Ascending aorta (tissue), 2 donors: Measurements from ENCODE around the gene DTNB. TPM values are rescaled to one million over a fixed set of nuclear protein-coding genes. Genes with fewer than 3 reads are reported as not detected.

Experiments
- DNase-seq, 2 donors: peaks; one replicate each; pipeline ENCODE4 v3.0.0-alpha.2; 2019; ENCODE audit warnings: low spot score in 2 of 2
- H3K27ac ChIP-seq, 2 donors: fragments of 200-600 bp; sonication (generic); one replicate each; pipeline ENCODE4 v1.5.1; 2016 to 2017; ENCODE audit warnings: mild to moderate bottlenecking in 1 of 2
- H3K27me3 ChIP-seq: fragments of 200-600 bp; sonication (generic); one replicate; pipeline ENCODE4 v1.5.1; 2017
- H3K36me3 ChIP-seq, 2 donors: fragments of 200-600 bp; sonication (generic); one replicate each; pipeline ENCODE4 v1.5.1; 2016
- H3K4me1 ChIP-seq, 2 donors: fragments of 200-600 bp; sonication (generic); one replicate each; pipeline ENCODE4 v1.5.1; 2016 to 2017; ENCODE audit warnings: mild to moderate bottlenecking in 1 of 2
- H3K4me3 ChIP-seq, 2 donors: fragments of 200-600 bp; sonication (generic); one replicate each; pipeline ENCODE4 v1.5.1; 2016 to 2017; ENCODE audit warnings: mild to moderate bottlenecking in 1 of 2
- H3K9me3 ChIP-seq, 2 donors: fragments of 200-600 bp; sonication (generic); one replicate each; pipeline ENCODE4 v1.5.1; 2016
- CTCF ChIP-seq, 3 experiments: fragments of 200-600 bp in 2 of 3; fragments of 450-650 bp in 1 of 3; sonication (generic) in 2 of 3; IDR thresholded peaks; one replicate each; pipeline ENCODE4 v1.5.1; 2016 to 2019; ENCODE audit warnings: antibody characterized with exemption in 3 of 3, mild to moderate bottlenecking in 1 of 3, moderate library complexity in 1 of 3
- intact Hi-C: fragments of 100-400 bp; cut with DNase I; formaldehyde crosslinking; loops from one replicate; pipeline ENCODE4 v1.15.1; 2023
- total RNA-seq: library from RNA; depleted of rRNA; stranded (reverse); fragments of >200 nt; gene quantifications from one replicate; pipeline ENCODE4 v1.1.0, GENCODE V29; 2016

DTNB gene
- total RNA-seq, 1 donor from 2014 or later, result 22.7 TPM

DNA sequence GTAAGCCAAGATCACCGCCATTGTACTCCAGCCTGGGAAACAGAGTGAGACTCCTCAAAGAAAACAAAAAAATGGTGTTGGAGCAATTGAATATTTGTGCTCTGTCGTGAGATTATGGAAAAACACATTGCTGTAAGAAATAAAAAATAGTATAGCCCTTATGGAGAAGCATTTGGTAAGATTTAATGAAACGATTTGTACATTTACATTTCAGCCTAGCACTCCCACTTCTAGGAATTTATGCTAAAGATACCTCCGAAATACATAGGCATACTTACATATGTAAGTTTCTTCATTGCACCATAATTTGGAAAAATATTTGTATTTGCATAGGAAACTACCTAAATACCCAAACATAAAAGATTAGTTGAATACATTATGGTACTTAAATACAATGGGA is 8.7 kb upstream of the DTNB start:
- Histone ChIP-seq H3K36me3 (no peaks in the 10 kb centered on the region), H3K9me3 (no peaks in the 10 kb centered on the region), H3K27ac (no peak overlapping the region), H3K4me3 (no peak overlapping the region), H3K27me3 (no peaks in the 10 kb centered on the region), H3K4me1 (no peaks in the 10 kb centered on the region)
- intact Hi-C loops, result no loop called here
- TF ChIP-seq CTCF (IDR thresholded peaks at IDR 0.05), result no peak
- DNase-seq, result no peak

- no peak for TF ChIP-seq CTCF (IDR thresholded peaks at IDR 0.05)
- Histone ChIP-seq H3K4me3 (no peak overlapping the region), H3K9me3 (no peaks in the 10 kb centered on the region), H3K4me1 (peaks cover 0 to 6% of the 10 kb centered on the region in 2 donors), H3K27me3 (no peaks in the 10 kb centered on the region), H3K27ac (no peak overlapping the region), H3K36me3 (no peaks in the 10 kb centered on the region)
- intact Hi-C loops, result loop anchor here (10.0 kb wide), 1 partner anchor 1537 kb away; the partner anchor contains the start of genes ATRAID, CAD and SLC5A6
- DNase-seq, result no peak
Measured at GRCh38 chr2:25677877-25678276, 4.5 kb upstream of the DTNB start.

DNA sequence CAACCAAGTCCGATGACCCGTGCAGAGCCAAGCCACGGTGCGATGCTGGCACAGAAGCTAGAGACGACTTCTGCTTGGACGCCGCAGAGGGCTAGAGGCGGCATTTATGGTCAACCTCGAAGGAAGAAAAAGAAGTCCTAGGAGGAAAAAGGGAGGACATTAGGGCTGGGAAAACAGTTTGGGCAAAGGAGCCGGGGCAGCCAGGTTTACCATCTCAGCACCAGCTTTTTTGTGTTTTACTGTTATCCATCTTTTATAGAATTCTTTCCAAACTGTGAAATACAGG is 643 bp upstream of the DTNB start:
- H3K4me1 ChIP-seq, result peaks cover 8 to 11% of the 10 kb centered on the region in 2 donors
- TF ChIP-seq CTCF (IDR thresholded peaks at IDR 0.05), result no peak
- H3K9me3 ChIP-seq, result no peaks in the 10 kb centered on the region
- DNase-seq, result no peak
- peak overlapping the region; percentile 55 to 77 for H3K4me3 ChIP-seq
- peak overlapping the region; percentile 83 to 84 for H3K27ac ChIP-seq
- intact Hi-C loops, result loop anchor here (2.0 to 10.0 kb wide), 4 partner anchors 55 to 1541 kb away; partner anchors contain the start of genes ATRAID, CAD, DNAJC27 and SLC5A6
- H3K27me3 ChIP-seq, result no peaks in the 10 kb centered on the region
- no peaks in the 10 kb centered on the region for H3K36me3 ChIP-seq

GRCh38 chr2:25672494-25673299 is 680 bp downstream of the DTNB start:
- Histone ChIP-seq H3K9me3 (no peaks in the 10 kb centered on the region), H3K4me1 (peaks cover 8 to 11% of the 10 kb centered on the region in 2 donors), H3K27ac (peak overlapping the region; percentile 79 to 83), H3K4me3 (peak overlapping the region; percentile 77 to 85), H3K36me3 (no peaks in the 10 kb centered on the region), H3K27me3 (no peaks in the 10 kb centered on the region)
- DNase-seq, result peak; percentile 14 to 80
- no peak for TF ChIP-seq CTCF (IDR thresholded peaks at IDR 0.05)
- intact Hi-C loops, result loop anchor here (2.0 to 10.0 kb wide), 4 partner anchors 206 to 1542 kb away; partner anchors contain the start of genes ASXL2, ATRAID, CAD and DNAJC27

DNA sequence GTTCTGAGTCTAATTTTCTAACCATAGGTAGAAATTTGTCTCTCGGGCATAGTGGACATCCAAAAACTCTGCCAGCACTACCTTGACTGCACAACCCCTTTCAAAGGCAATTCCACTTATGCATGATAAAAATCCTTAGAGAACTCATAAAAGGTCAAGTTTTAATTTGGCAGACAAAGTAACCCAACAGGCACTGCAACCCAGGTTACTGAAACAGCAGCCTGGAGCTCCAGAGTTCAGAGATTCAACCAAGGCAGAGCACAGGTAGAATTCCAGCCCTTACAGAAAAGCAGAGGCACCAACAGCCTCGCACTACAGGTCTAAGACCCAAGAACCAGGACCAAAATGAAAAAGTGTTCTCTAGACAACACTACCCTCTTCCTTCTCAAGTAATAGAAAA is 1.8 kb downstream of the DTNB start:
- Histone ChIP-seq H3K27ac (no peak overlapping the region), H3K4me1 (peaks cover 8 to 11% of the 10 kb centered on the region in 2 donors), H3K27me3 (no peaks in the 10 kb centered on the region), H3K36me3 (no peaks in the 10 kb centered on the region), H3K4me3 (peak overlapping the region in 1 of 2 donors; percentile 77), H3K9me3 (no peaks in the 10 kb centered on the region)
- no peak for TF ChIP-seq CTCF (IDR thresholded peaks at IDR 0.05)
- intact Hi-C loops, result loop anchor here (2.0 to 10.0 kb wide), 4 partner anchors 207 to 1543 kb away; partner anchors contain the start of genes ASXL2, ATRAID, CAD and DNAJC27
- DNase-seq, result no peak
